NCI-H82 treated with DMSO at 0.1 percent for 48 hours (cell line): ENCODE data around the gene LSG1.
"Not testable (repeated sequence)": the region's sequence is repeated elsewhere in the genome, so short reads cannot be mapped to it uniquely, and the experiment has no call there.

Source experiments
- DNase-seq: peaks from one replicate; lab custom pipeline; 2025; ENCODE audit not compliant: unreplicated experiment; lab: John Stamatoyannopoulos, UW

LSG1 gene

GRCh38 chr3:194619741-194620140 lies 52.2 kb downstream of the LSG1 start:
- no peak for DNase-seq

- DNase-seq, result no peak
These were observed 53.0 kb downstream of the LSG1 start for GRCh38 chr3:194618858-194619608.

- DNase-seq, result no peak
These were observed 54.2 kb downstream of the LSG1 start for GRCh38 chr3:194617827-194618226.

- no peak for DNase-seq
These were observed 54.8 kb downstream of the LSG1 start for GRCh38 chr3:194617143-194617671.

- DNase-seq, result no peak
These were observed 56.8 kb downstream of the LSG1 start for GRCh38 chr3:194615226-194615625.

DNA sequence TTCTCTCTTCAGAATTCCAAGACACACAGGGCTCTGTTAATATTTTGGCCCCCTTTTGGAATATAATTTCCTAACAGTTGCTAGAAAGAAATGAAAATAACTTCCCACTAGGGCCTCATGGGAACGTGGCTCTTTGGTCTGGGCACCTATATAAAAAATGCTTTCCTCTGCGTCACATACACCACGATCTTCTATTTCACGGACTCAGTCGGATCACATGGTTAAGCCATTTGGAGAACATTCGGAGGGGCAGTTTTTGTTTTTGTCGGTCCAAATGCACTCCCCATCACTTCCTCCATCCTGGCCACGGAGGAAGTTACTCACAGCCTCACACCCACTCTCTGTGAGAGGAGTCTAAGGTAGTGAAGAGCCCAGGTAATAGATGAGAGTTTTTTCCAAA lies 59.8 kb downstream of the LSG1 start:
- no peak for DNase-seq

DNA sequence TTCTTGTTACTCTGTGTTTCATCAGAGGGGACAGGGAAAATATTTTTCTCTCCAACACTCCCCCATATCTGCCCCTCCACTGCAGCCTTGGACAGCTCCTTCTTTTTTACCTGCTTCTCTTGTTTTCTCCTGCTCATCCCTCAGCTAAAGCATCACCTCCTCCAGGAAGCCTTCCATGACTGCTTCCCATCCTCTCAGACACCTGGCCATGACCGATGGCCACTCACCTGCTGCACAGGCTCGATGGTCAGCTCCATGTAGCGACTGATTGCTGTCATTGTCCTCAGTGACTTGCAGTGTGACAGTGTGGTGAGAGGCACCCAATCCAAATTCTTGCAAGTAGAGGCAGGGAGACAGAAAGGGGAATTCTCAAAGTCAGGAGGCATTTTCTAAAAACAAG lies 61.3 kb downstream of the LSG1 start:
- no peak for DNase-seq

DNA sequence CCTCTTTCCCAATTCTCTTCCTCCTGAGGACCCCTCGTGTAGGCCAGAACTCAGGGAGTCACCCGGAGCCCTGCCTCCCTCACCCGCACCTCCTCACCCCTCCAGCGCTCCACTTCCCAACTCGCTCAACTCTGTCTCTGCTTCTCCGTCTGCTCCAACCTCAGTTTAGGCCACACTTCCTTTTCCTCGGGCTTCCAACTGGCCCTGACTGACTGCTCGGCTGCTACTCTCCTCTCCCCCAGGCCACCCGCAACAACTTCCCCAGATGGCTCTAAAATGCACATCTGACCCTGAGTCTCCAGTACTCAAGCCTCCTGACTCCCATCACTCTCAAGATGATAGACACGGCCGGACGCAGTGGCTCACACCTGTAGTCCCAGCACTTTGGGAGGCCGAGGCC lies 62.4 kb downstream of the LSG1 start:
- no peak for DNase-seq

GRCh38 chr3:194608981-194609380 lies 63.0 kb downstream of the LSG1 start:
- no peak for DNase-seq

- no peak for DNase-seq
These were observed 64.2 kb downstream of the LSG1 start for GRCh38 chr3:194607592-194608389.

GRCh38 chr3:194606941-194607340 lies 65.0 kb downstream of the LSG1 start:
- DNase-seq, result no peak

DNA sequence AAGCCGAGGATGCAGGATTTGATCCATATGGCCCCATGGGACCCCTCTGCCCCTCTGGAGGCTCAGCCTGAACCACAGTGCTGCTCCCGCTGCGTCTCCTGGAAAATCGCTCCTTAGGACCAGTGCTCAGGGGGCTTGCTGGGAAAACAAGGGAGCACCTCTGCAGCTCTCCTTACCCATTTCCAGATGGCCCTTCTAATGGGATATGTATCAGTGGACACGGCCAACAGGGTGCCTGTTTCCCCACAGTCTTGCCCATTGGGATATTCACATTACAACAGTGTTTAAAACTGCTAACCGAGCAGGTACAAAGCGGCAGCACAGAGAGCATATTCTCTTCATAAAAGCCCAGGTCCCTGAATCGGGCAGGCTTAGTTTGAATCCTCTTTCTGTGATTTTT lies 65.8 kb downstream of the LSG1 start:
- DNase-seq, result no peak

GRCh38 chr3:194605314-194605713 lies 66.7 kb downstream of the LSG1 start:
- DNase-seq, result not testable (repeated sequence)

DNA sequence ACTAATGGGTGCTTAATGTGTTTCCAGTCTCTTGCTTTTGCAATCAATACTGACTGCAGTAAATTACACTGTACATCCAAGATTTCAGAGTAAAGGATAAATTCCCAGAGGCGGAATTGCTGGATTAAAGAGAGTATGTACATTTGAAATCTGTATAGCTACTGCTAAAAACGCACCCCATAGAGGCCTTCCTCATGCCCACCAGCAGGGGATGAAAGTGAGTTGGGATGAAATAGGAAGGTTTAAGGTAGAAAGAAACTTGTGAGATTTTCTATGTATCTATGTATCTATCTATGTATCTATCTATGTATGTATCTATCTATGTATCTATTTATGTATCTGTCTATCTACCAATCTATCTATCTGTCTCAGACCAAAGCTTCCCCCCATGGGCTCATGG lies 67.2 kb downstream of the LSG1 start:
- no peak for DNase-seq

GRCh38 chr3:194604126-194604525 lies 67.9 kb downstream of the LSG1 start:
- DNase-seq, result no peak

GRCh38 chr3:194602669-194603171 lies 69.3 kb downstream of the LSG1 start:
- DNase-seq, result no peak

- no peak for DNase-seq
These were observed 73.0 kb downstream of the LSG1 start for GRCh38 chr3:194598771-194599557.

- DNase-seq, result no peak
These were observed 75.1 kb downstream of the LSG1 start for GRCh38 chr3:194596906-194597305.

DNA sequence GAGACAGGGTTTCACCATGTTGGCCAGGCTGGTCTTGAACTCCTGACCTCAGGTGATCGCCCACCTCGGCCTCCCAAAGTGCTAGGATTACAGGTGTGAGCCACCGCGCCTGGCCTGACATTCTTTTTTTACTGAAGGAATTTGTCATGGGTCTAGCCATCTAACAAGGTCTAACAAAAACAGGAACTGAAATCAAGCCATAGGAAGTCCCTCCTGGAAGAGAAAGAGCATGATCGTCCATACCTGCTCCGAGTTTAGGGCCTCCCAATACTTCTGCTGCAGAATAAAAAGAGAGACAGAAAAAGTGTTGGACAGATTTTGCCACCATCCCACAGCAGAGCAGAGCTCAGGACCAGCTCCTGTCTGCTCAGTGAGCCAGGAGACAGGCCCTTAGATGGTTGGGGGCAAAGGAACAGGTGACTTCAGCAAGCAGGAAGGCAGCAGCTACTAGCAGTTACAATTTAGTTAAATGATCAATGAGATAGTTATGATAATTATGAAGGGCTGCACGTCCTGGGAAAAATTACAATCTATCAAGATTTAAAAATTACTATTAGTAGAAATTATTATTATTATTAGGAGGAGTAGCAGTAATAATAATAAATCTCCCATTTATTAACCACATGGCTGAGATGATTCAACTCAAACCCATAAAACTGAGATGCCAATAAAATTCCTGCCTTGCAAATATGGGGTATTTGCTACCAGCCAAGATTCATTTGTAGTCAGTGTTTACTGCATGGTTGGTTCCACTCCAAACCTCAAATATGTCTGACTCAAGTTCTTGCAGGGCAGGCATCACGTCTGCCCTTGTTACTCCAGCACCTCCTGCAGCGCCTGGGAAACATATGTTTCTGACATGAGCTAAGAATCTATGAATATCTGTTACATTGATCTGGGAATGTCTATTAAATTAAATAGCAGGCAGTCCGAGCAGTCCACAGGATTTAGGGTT lies 78.9 kb downstream of the LSG1 start:
- no peak for DNase-seq
